SK-N-DZ (cell line): ENCODE results near the gene KLHL6.
"Not testable (repeated sequence)": the region's sequence is repeated elsewhere in the genome, so short reads cannot be mapped to it uniquely, and the experiment has no call there.

Experiments used
- DNase-seq: peaks from one replicate; pipeline ENCODE4 v3.0.0-alpha.2; 2015; ENCODE audit warnings: low spot score

KLHL6 gene

DNA sequence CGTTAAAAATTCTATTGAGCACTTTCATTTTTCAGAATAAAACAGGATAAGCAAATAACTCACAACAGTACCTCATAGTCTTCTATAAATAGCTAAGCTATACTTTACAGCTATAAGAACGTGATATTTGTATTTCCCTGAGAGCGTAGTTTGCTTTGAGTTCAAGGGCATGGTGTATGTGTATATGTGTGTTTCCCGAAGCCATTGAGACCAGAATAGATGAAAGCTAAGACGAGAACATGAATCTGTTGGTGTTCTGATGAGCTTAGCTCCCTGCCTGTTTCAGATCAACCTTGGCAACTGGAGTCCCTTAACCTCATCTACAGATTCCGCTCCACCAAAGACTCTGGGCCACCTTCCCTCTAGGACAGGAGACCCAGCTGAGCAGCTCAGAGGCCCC is 67.6 kb downstream of the KLHL6 start:
- DNase-seq: no peak

DNA sequence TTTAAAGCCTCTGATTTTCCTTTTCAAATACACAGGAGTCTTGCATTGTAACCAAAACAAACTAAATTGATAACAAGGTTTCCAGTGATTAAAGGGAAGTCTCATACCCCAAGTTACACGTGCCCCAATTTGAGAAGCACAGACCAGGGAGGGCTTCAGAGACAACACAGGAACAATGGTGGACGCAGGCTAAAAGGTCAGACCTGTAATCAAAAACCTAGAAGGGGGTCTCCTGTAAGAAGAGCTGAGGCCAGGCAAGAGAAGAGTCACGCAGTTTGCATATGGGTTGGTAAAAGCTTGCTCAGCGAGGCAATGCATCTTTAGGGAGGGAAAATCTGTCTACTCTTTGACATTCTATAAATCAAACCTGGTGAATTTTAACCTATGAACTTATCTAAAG is 68.5 kb downstream of the KLHL6 start:
- no peak for DNase-seq

DNA sequence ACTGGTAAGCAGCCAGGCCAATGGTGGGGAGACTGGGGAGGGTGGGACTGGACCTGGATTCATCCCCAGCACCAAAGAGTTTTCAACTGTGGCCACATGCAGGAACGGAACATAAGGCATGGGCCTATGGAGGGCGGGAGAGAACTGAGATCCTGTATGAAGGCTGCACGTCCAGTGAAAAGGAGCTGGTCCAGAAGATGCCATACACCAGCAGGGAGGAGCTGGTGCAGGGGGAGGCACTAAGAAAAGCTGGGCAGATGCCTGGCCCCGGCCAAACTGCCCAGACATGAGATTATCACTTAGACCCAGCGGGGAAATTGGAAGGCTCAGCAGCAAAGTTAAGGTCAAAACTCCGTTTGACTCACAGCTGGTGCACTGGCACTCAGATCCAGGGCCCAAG is 69.0 kb downstream of the KLHL6 start:
- no peak for DNase-seq

DNA sequence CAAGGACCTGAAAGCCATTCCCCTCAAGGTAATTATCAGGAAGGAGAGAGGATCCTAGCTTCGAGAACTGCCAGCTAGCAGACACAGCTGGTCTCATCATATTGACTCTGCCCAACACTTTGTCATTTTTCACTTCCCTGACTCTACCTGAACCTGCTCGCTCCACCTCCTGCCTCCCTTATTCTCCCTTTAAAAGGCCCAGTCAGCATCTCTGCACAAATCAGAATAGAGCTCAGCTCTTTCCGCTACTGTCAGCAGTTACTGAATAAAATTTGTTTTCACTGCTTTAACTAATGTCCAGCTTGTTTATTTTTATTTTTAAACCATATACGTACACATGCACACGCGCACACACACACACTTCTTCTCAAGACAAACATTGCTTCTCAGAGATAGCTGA is 69.9 kb downstream of the KLHL6 start:
- no peak for DNase-seq

DNA sequence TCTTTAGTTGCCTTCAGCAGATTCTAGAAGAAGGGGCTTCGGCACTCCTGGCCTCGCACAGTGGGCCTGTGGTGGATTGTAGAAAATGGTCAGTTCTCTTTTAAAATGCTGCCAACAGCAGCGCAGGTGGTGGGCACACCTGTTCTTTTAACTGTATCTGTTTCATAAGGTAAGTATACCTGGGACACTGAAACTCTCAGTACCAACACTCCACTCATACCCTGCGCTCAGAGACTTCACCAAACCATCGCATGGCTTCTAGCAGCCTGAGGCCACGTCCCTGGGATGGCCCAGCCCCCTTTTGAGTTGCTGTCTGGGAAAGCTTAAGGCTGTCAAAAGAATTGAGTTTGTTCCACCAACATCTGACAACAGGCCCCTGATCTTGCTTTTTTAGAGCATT is 70.4 kb downstream of the KLHL6 start:
- DNase-seq: no peak

DNA sequence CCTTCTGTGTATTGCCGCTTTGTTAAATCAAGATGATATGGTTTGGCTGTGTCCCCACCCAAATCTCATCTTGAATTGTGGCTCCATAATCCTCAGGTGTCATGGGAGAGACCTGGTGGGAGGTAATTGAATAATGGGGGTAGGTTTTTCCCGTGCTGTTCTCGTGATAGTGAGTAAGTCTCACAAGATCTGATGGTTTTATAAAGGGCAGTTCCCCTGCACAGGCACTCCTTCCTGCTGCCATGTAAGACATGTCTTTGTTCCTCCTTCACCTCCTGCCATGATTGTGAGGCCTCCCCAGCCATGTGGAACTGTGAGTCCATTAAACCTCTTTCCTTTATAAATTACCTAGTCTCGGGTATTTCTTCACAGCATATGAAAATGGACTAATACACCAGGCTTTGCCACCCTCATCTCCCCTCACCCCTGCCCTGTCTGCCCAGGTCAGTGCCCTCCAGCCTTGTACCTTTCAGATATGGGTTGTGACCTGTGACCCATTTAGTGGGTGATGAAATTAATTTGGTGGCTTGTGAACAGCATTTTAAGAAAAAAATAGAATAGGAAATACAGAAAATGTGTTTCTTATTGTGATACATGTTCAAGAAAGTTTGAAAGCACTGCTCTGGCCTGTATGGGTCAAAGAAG is 71.0 kb downstream of the KLHL6 start:
- DNase-seq: no peak

DNA sequence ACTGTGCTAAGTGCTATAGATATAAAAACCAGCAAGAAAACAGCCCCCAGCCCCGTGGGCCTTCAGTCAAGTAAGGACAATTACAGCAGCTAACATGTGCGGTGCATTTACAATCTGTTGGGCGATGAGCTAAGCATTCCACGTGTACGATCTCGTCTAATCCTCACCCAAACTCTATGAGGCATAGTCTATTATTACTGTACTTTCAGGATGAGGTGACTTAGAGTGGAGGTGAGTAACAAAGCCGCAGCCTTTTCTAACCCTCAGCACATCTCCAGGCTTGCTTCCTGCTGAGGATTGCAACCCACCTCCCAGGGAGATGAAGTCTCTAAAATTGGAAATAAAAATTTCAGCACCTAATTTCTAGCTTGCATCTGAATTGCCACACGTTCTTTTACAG is 73.9 kb downstream of the KLHL6 start:
- DNase-seq: no peak

DNA sequence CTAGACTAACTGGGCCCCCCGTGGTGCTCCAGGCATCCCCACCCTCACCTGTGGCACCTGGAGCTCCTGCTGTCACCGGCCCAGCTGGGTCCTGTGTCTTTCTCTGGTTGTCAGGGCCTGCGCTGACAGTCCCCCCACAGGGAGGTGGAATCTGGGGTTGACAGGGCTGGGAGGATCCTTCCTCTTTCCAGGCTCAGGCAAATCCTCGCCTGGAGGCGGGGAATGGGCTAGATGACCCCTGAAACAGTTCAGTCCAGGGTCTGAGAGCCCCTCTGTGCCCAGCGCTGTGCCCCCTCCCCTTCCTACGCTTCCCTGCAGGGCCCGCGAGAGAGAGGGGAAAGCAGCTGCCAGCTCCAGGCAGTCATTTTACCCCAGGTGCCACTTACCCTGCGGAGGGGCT is 77.0 kb downstream of the KLHL6 start:
- DNase-seq: no peak

DNA sequence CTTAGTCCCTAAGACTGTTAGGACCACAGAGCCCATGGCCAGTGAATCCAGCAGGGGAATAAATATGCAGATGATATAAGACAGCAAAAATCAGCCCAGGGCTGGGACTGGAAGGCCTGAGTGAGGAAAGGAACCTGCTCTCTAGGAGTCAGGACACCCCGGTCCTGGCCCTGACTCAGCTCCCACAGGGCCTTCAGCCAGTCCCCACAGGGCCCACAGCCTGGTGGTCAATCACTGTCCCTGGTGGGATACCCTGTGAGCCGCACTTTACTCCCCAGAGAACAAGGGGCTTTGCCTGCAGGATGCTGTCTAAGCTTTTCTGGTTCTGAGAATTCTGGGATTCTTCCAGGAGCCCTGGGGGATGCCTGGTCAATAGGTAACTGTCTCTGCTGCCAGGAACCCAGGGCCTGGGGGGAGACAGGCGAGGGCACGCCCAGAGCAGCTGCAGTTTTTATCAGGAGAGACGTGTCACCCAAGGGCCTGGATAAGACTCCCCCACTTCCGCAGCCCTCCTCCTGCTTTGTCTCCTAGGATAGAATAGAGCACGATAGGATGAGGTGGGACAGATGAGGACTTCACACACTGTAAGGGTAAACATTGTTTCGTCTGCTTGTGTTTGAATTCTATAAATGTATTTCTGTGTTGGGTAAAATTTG is 77.6 kb downstream of the KLHL6 start:
- no peak for DNase-seq

DNA sequence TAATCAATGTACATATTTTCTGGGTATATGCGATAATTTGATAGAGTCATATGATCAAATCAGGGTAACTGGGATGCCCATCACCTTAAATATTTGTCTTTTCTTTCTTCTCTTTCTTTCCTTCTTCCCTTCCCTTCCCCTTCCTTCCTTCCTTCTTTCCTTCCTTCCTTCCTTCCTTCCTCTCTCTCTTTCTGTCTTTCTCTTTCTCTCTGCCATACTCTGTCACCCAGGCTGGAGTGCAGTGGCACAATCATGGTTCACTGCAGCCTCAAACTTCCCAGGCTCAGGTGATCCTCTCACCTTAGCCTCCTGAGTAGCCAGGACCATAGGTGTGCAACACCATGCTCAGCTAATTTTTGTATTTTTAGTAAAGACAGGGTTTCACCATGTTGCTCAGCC is 79.7 kb downstream of the KLHL6 start:
- DNase-seq: not testable (repeated sequence)

DNA sequence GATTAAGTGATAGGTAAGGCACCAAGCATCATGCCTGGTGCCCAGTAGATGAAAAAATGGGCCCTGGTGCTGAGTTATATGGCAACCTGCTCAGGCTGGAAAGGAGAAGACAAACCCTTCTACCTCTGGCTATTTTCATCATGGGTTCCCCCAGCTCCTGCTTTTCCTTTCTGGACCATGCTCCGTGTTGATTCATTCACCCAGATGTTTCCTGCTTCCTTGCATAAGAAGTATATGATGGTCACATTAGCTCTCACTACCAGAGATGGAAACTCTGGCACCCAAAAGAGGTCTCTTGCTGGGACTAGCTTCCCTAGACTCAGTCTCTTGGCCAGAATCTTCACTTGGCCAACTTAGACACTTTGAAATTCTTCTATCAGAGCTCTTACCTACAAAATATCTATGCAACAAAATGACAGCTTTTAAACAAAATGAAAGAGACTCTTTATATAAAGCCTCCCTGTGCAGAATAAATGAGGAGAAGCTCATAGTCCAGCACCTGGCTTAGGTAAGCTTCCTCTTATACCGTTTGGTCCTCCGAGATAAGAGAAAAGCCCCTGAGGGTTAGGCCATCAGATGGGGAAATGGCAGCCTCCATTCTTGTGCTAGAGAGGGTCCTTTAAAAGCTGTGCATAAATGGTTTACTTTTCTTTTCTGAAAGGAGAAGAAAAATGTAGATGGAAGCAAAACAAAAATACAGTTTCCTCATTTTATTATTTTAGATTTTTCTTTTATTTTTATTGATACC is 80.3 kb downstream of the KLHL6 start:
- DNase-seq: no peak

DNA sequence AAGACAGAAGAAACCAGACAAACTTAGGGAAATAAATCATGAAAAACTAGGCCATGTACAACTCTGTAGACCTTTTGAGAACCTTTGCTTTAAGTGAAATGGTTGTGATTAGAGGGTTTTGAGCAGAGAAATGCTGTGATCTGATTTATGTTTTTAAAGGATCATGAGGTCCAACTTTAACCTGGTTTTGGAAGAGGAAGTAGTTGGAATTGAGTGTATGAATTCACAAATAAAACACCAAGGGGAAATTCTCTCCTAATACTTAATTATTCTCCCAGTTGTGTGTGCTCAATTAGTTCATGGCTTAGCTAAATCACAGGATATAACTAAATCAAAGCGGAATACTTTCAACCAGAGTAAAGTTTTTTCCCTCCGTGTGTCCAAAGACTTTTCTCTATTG is 81.5 kb downstream of the KLHL6 start:
- DNase-seq: no peak

DNA sequence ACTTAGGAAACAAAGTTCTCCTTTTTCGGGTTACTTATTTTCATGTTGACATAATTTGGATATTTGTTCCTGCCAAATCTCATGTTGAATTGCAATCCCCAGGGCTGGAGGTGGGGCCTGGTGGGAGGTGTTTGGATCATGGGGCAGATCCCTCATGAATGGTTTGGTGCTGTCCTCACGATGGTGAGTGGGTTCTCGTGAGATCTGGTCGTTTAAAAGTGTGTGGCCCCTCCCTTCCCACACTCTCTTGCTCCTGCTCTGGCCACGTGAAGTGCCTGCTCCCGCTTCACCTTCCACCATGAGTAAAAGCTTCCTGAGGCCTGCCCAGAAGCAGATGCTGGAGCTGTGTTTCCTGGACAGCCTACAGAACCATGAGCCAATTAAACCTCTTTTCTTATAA is 83.4 kb downstream of the KLHL6 start:
- DNase-seq: no peak

DNA sequence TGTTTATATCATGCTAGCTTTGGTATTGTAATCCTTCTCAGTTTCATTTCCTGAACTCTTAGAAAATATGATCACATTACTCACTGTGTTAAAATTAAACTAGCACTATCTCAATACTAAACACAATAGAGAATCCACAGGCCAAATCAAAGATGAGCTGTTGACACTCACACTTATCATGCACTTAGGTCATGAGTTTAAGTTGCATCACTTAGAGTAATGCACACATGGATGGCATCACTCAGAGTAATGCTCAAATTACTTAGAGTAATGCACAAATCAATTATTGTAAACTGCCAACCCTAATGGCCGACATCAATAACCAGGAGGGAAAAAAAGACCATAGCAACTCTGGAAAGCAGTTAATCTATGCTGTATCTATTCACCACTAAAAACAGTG is 87.1 kb downstream of the KLHL6 start:
- no peak for DNase-seq

DNA sequence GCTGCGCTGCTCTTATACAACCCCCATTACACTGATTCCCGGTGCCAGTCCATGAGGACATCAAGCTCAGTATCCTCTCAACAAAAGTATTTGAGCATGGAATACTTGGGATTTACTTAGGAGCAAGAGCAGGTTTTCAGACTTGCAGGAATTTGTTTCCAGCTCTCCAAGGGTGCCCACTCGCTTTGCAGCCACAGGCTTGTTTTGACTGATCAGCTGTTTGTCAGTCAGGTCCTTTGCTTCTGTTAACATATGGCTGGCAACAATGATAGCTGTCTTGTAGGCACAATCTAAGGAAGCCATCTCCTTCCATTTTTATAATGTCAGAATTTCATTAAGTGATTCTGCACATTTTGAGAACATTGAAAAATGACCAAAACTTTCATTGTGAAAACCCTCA is 88.9 kb downstream of the KLHL6 start:
- no peak for DNase-seq

DNA sequence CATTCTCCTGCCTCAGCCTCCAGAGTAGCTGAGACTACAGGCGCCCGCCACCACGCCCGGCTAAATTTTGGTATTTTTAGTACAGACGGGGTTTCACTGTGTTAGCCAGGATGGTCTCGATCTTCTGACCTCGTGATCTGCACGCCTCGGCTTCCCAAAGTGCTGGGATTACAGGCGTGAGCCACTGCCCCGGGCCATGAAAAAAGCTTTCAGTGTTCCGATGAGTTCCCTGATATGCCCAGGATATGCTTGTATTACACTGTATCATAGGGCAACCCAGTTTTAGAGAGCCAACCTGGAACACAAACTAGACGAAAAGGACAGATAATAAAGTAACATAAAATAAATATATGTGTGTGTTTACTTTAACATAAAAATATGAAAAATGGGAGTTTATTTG is 89.8 kb downstream of the KLHL6 start:
- not testable (repeated sequence) for DNase-seq

DNA sequence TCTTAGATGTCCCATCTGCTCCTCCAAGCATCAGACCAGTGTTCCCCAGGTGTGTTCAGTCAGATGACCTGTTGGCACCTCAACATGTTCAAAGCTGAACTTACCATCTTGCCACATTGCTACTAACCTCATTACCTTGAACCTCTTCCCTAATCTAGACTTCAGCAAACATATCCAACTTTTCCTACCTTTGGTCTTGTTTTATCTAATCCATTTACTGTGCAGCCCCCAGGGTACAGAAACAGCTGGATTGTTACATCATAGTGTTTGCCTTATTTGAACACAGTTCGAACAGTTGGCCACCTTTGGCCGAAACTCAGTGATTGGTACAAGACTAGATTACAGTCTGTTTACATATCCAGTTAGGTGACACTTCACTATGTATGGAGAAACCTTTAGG is 91.0 kb downstream of the KLHL6 start:
- no peak for DNase-seq

DNA sequence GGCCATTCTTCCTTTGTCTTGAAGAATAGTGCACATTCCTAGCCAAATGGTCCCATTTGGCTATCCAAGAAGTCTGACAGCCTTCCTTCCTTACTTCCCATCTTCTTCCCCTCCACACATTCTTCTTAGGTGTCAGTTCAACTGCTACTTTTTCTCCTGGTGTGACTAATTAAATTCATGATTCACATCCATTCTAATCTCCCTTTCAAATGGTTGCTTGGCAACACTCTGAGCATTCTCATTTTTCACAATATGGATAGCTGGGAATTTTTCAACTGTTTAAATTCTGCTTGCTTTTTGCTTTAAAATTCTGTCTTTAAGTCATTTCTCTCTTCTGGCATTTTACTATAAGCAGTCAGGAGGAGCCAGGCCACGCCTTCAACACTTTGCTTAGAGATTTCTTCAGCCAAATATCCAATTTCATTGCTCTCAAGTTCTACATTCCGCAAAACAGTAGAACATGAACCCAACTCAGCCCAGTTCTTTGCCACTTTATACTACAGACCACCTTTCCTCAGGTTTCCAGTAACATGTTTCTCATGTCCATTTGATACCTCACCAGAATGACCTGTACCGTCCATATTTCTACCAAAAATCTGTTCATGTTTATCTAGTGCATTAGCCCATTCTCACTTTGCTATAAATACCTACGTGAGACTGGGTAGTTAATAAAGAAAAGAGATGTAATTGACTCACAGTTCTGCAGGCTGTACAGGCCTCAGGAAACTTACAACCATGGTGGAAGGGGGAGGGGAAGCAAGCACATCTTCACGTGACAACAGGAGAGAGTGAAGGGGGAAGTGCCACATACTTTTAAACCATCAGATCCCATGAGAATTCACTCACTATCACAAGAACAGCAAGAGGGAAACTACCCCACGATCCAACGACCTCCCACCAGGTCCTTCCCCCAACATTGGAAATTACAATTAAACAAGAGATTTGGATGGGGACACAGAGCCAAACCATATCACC is 95.1 kb downstream of the KLHL6 start:
- DNase-seq: no peak

DNA sequence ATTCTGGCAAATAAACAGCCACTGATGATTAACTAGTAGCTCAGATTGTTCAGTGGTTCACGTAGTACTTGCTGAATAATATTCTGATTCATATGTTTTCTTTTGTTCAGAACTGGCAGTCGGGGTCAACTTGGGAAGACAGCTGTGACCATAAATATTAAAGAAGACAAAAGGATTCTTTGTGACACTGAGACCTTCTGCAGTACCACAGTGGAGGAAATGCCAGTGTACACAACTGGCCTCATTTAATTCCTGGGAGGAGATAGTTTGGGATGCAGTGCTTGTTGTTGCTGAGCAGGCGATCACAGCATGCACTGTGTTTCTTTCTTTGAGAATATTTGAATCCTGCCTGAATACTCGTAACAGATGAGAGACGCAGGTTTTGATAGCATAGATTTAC is 100.4 kb downstream of the KLHL6 start:
- DNase-seq: no peak

DNA sequence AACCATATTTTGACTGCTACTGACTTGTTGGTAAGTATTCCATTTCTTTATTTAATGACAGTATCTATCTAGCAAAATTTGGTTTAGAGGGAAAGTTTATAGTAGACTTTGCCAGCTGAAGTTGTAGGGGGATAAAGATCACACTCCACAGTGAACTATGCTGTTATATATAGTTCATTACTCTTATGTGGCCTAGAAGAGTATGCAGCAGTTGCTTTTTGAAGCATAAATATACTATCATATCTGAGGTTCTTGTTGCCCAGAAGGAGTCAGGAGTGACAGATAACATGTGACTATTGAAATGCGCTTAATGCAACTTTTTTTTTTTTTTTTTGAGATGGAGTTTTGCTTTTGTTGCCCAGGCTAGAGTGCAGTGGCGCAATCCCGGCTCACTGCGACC is 101.4 kb downstream of the KLHL6 start:
- DNase-seq: no peak

DNA sequence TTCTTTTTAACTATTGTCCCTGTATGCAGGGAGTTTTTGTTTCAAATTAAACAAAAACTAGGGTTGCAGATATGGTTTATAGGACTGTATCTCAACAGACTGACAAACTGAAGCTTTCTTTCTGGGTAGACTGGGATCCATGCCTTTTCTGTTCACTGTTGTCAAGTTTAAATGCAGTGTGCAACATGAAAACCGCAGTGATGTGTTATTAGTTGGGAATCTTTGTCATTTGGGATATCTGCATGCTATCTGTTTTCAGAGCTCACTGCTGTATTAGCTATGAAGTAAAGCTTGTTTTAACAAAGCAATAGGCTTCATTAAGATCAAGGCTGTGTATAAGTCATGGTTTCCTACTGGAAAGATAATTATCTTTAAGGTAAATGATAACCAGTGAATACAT is 105.7 kb downstream of the KLHL6 start:
- DNase-seq: no peak

DNA sequence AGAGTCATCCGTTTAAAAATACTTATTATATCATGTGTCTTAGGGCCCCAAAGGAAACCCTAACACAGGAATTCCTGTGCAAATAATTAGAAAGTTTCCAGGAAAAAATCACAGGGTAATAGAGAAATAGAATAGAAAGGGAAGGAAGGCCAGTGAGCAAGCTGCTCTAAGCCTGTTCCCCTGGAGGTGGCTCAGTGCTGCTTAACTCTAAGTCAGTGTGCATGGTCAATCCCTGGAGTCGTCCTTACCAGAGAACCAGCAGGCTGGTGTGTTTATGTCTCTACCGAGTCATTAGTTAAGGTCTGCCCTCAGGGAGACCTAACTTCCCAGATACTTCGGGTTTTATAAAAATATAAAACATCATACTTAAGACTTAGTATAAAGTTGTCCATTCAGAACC is 106.1 kb downstream of the KLHL6 start:
- no peak for DNase-seq
